Type B pancreatic cell (in vitro differentiated cells): ENCODE measurements around the gene COQ8B. TPM values are rescaled to one million over a fixed set of nuclear protein-coding genes. Genes with fewer than 3 reads are reported as not detected.
"Not testable (repeated sequence)": the region's sequence is repeated elsewhere in the genome, so short reads cannot be mapped to it uniquely, and the experiment has no call there.

Experiments
- DNase-seq: peaks from one replicate; pipeline ENCODE4 v3.0.0; 2021; ENCODE audit warnings: mixed read lengths; ENCODE audit not compliant: unreplicated experiment; ENCODE audit errors: extremely low spot score
- H3K27ac Mint-ChIP-seq: 2 replicates; pipeline ENCODE4 v1.8.0; 2021; ENCODE audit warnings: mild to moderate bottlenecking, mixed read lengths
- H3K27me3 Mint-ChIP-seq: 2 replicates; pipeline ENCODE4 v1.8.0; 2021; ENCODE audit warnings: mixed read lengths
- H3K36me3 Mint-ChIP-seq: 2 replicates; pipeline ENCODE4 v1.8.0; 2021; ENCODE audit warnings: mixed read lengths
- H3K4me1 Mint-ChIP-seq: one replicate; pipeline ENCODE4 v1.8.0; 2021; ENCODE audit warnings: mixed read lengths; ENCODE audit not compliant: unreplicated experiment
- H3K4me3 Mint-ChIP-seq: 2 replicates; pipeline ENCODE4 v1.8.0; 2021; ENCODE audit warnings: mild to moderate bottlenecking, mixed read lengths
- H3K9me3 Mint-ChIP-seq: 2 replicates; pipeline ENCODE4 v1.8.0; 2021; ENCODE audit warnings: mixed read lengths
- CTCF ChIP-seq: fragments of 200-600 bp; sonication (generic); conservative IDR thresholded peaks from 2 replicates; pipeline ENCODE4 v1.5.0; 2021; ENCODE audit warnings: antibody characterized with exemption, mild to moderate bottlenecking
- long read RNA-seq: library from polyadenylated mRNA; unstranded; transcript quantifications from one replicate; pipeline ENCODE4 v2.0.0, GENCODE V29; 2020
- total RNA-seq: library from RNA; stranded (reverse); gene quantifications from 2 replicates; pipeline ENCODE4 v1.2.1, GENCODE V29; 2021; ENCODE audit warnings: low replicate concordance

Gene COQ8B
- 39.9 and 48.4 TPM in 2 replicates for total RNA-seq
- long read RNA-seq, partial matches to known transcripts, result 0 of 11 reads
- long read RNA-seq, other reads (novel, unspliced or antisense), result 10 of 11 reads

- peak within 1 kb of the TSS; percentile 97 for H3K4me3 Mint-ChIP-seq
- peaks cover 36% of the 10 kb centered on the region for H3K4me1 Mint-ChIP-seq
- no peaks in the 10 kb centered on the region for H3K27me3 Mint-ChIP-seq
- peak; percentile 60 for TF ChIP-seq CTCF
- no peaks in the 10 kb centered on the region for H3K9me3 Mint-ChIP-seq
- H3K36me3 Mint-ChIP-seq, result peaks cover 15% of the 10 kb centered on the region
- peak; percentile 100 for DNase-seq
- H3K27ac Mint-ChIP-seq, result peak within 1 kb of the TSS; percentile 100
These were observed at the start of gene COQ8B, which contains the start of gene ITPKC for GRCh38 chr19:40716482-40717324. Gene COQ8B, minus strand, starts transcription at chr19:40716886. Its CDS starts 2,254 bp downstream, at chr19:40714632. Gene ITPKC, plus strand, starts transcription at chr19:40717112. Its CDS starts 24 bp downstream, at chr19:40717136.

GRCh38 chr19:40766385-40766784 is 49.7 kb upstream of the COQ8B start:
- DNase-seq, H3K27me3 Mint-ChIP-seq, H3K27ac Mint-ChIP-seq, H3K4me3 Mint-ChIP-seq, H3K4me1 Mint-ChIP-seq, H3K9me3 Mint-ChIP-seq: not testable (repeated sequence)
- H3K36me3 Mint-ChIP-seq, result peaks cover 33% of the 10 kb centered on the region

- peaks cover 25% of the 10 kb centered on the region for H3K36me3 Mint-ChIP-seq
- no peak for TF ChIP-seq CTCF
- no peak for DNase-seq
- no peaks in the 10 kb centered on the region for H3K27me3 Mint-ChIP-seq
- no peaks in the 10 kb centered on the region for H3K4me1 Mint-ChIP-seq
- H3K27ac Mint-ChIP-seq, result no peak overlapping the region
- no peak overlapping the region for H3K4me3 Mint-ChIP-seq
- no peaks in the 10 kb centered on the region for H3K9me3 Mint-ChIP-seq
These were observed 47.3 kb upstream of the COQ8B start for GRCh38 chr19:40763963-40764362.

- H3K27ac Mint-ChIP-seq, result no peak overlapping the region
- H3K27me3 Mint-ChIP-seq, result no peaks in the 10 kb centered on the region
- H3K4me3 Mint-ChIP-seq, result no peak overlapping the region
- H3K4me1 Mint-ChIP-seq, result no peaks in the 10 kb centered on the region
- peaks cover 21% of the 10 kb centered on the region for H3K36me3 Mint-ChIP-seq
- TF ChIP-seq CTCF, result no peak
- DNase-seq, result no peak
- H3K9me3 Mint-ChIP-seq, result no peaks in the 10 kb centered on the region
These were observed 46.8 kb upstream of the COQ8B start for GRCh38 chr19:40763526-40763925.

GRCh38 chr19:40762754-40763470 is 46.2 kb upstream of the COQ8B start:
- peak overlapping the region; percentile 22 for H3K27ac Mint-ChIP-seq
- peaks cover 21% of the 10 kb centered on the region for H3K36me3 Mint-ChIP-seq
- H3K9me3 Mint-ChIP-seq, result no peaks in the 10 kb centered on the region
- H3K27me3 Mint-ChIP-seq, result no peaks in the 10 kb centered on the region
- TF ChIP-seq CTCF, result no peak
- no peak for DNase-seq
- H3K4me3 Mint-ChIP-seq, result no peak overlapping the region
- no peaks in the 10 kb centered on the region for H3K4me1 Mint-ChIP-seq

- H3K4me1 Mint-ChIP-seq, result peaks cover 12% of the 10 kb centered on the region
These were observed 42.7 kb upstream of the COQ8B start for GRCh38 chr19:40759352-40759751.

More at GRCh38 chr19:40759352-40759751, 42.7 kb upstream of the COQ8B start:
- no peak for DNase-seq
- no peaks in the 10 kb centered on the region for H3K27me3 Mint-ChIP-seq
- H3K4me3 Mint-ChIP-seq, result no peak overlapping the region
- no peak for TF ChIP-seq CTCF
- no peaks in the 10 kb centered on the region for H3K9me3 Mint-ChIP-seq
- no peak overlapping the region for H3K27ac Mint-ChIP-seq
- peaks cover 32% of the 10 kb centered on the region for H3K36me3 Mint-ChIP-seq
